Stimulated activated naive CD8-positive, alpha-beta T cell treated with anti-CD3 and anti-CD28 coated beads, Interleukin-15, amount 100 ng/mL, for 72 hours (primary cell): ENCODE measurements around the gene NEK11.

Experiments used
- ATAC-seq: fragments of 150-1000 bp; cut with Tn5 transposase; 2 replicates; pipeline ENCODE4 v1.10.0; 2021; ENCODE audit warnings: mild to moderate bottlenecking, moderate library complexity
- DNase-seq, 2 donors: peaks; one replicate each; pipeline ENCODE4 v3.0.0; 2021 to 2022
- H3K27ac Mint-ChIP-seq, 2 donors: one replicate each; pipeline ENCODE4 v1.8.0; 2022; ENCODE audit warnings: mild to moderate bottlenecking in 2 of 2, mixed read lengths in 2 of 2, moderate library complexity in 2 of 2
- H3K27me3 Mint-ChIP-seq: one replicate; pipeline ENCODE4 v1.8.0; 2022; ENCODE audit warnings: mixed read lengths
- H3K4me1 Mint-ChIP-seq: one replicate; pipeline ENCODE4 v1.8.0; 2022; ENCODE audit warnings: mild to moderate bottlenecking, mixed read lengths
- H3K4me3 Mint-ChIP-seq, 2 donors: one replicate each; pipeline ENCODE4 v1.8.0; 2022; ENCODE audit warnings: mild to moderate bottlenecking in 2 of 2, mixed read lengths in 2 of 2, moderate library complexity in 1 of 2
- H3K9me3 Mint-ChIP-seq, 2 donors: one replicate each; pipeline ENCODE4 v1.8.0; 2022; ENCODE audit warnings: mixed read lengths in 2 of 2

Gene NEK11

DNA sequence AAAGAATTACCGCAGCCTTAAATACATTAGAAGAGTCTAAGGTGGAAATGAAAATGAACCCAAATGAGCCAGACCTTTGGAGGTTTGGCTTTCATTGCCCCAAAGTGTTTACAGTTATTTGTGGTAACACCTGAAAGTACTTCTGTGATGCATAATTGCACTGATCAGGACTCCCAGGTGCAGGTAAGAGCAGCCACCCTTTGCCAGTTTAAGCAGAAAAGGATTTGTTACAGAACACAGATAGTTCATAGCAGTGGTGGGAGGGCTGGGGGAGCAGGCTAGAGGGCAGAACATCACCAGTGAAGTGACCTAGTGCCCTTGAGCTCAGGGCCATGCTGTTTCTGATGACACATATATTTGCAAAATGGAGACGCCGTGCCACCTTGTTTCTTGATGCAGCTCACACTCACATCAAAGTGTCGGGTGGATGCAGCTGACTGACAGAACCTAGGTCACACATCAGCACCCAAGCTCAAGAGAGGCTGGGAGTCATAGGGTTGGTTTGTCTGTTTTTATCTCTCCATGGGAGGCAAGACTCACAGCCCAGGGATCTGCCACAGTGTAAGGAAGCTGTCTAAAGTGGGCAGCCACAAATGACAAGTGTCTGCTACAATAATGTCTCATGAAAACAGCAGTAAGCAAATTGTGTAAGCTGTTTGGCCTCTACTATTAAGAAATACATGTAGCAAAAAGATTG lies 49.1 kb downstream of the NEK11 start:
- ATAC-seq (no peak), DNase-seq (no peak)
- H3K27ac Mint-ChIP-seq: no peak overlapping the region
- H3K4me3 Mint-ChIP-seq: no peak overlapping the region
- no peaks in the 10 kb centered on the region for H3K9me3 Mint-ChIP-seq
- no peaks in the 10 kb centered on the region for H3K4me1 Mint-ChIP-seq
- no peaks in the 10 kb centered on the region for H3K27me3 Mint-ChIP-seq

DNA sequence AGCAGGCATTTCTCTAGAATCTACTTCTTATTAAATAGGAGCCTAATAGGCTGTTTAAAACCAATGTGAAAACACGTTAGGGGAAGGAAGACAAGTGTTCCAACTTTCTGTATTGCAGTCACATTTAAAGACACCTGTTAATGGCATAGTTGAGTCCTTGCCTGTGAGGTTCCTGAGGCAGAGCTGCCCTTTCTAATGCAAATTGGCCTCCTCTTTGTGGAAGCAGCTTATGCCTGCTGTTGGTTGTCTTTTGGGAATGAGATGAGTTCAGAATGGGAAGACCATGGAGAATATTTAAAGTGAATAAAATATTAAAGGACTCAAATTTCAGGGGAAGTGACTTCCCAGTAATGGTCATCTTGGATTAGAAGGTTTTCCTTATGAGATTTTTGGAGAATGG lies 51.2 kb downstream of the NEK11 start:
- no peak for ATAC-seq
- Mint-ChIP-seq H3K9me3 (no peaks in the 10 kb centered on the region), H3K4me1 (no peaks in the 10 kb centered on the region), H3K27ac (peak overlapping the region in 1 of 2 donors; percentile 22), H3K4me3 (no peak overlapping the region), H3K27me3 (no peaks in the 10 kb centered on the region)
- no peak for DNase-seq

DNA sequence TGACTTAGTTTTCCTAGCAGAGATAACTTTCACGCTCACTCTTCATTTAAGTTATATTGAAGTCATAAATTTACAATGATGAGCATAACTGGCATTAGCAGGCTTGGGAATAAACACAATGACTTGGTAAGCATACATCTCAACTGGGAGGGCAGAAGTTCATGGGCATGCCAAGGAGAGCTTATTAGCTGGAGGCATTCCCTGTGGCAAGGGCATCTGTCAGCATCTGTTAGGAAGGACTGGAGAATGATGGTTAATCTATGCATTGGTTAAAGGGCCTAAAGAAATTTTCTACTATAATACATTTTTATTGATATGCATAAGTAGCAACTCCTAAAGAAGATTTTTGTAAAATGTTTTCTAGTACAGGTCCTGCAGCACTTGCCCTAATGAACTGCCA lies 52.4 kb downstream of the NEK11 start:
- H3K9me3 Mint-ChIP-seq: no peaks in the 10 kb centered on the region
- H3K27me3 Mint-ChIP-seq: no peaks in the 10 kb centered on the region
- no peak overlapping the region for H3K27ac Mint-ChIP-seq
- ATAC-seq: no peak
- H3K4me3 Mint-ChIP-seq: no peak overlapping the region
- H3K4me1 Mint-ChIP-seq: no peaks in the 10 kb centered on the region
- DNase-seq: no peak

DNA sequence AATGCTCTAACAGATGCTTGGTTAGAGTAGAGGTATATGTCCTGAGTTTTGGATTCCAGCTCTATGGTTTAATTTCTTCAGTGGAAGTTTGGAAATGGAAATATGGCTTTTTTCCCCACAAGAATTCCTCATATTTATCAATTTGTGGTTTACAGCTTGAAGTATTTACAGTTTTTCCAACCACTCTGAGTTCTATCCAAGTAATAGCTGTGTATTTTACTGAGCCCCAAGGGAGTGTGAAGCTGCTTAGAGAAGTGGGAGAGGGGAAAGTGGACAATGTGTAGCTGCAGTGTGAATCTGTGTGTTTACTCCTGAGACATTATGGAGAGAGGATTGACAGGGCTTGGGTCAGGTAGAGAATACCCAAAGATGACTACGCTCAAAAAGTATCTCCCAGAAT lies 54.5 kb downstream of the NEK11 start:
- H3K4me1 Mint-ChIP-seq: no peaks in the 10 kb centered on the region
- no peak for DNase-seq
- ATAC-seq: no peak
- H3K9me3 Mint-ChIP-seq: no peaks in the 10 kb centered on the region
- H3K4me3 Mint-ChIP-seq: no peak overlapping the region
- no peak overlapping the region for H3K27ac Mint-ChIP-seq
- H3K27me3 Mint-ChIP-seq: no peaks in the 10 kb centered on the region

DNA sequence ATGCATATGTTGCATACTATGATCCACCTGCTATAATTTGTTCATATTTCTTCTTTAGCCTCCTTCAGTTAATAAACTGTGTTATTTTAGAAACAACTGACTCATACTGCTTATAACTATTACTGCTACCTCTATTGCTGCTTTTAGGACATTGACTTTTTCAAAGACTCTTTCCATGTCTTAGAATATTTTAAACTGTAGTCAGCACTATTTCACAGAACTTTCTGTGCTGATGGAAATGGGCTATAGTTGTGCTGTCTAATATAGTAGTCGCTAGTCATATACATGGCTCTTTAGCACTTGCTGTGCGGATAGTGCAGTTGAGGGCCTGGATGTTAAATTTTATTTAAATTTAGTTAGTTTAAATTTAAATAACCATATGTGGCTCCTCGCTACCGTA lies 55.6 kb downstream of the NEK11 start:
- no peaks in the 10 kb centered on the region for H3K4me1 Mint-ChIP-seq
- DNase-seq (no peak), ATAC-seq (no peak)
- no peak overlapping the region for H3K4me3 Mint-ChIP-seq
- no peaks in the 10 kb centered on the region for H3K9me3 Mint-ChIP-seq
- H3K27ac Mint-ChIP-seq: no peak overlapping the region
- H3K27me3 Mint-ChIP-seq: no peaks in the 10 kb centered on the region

DNA sequence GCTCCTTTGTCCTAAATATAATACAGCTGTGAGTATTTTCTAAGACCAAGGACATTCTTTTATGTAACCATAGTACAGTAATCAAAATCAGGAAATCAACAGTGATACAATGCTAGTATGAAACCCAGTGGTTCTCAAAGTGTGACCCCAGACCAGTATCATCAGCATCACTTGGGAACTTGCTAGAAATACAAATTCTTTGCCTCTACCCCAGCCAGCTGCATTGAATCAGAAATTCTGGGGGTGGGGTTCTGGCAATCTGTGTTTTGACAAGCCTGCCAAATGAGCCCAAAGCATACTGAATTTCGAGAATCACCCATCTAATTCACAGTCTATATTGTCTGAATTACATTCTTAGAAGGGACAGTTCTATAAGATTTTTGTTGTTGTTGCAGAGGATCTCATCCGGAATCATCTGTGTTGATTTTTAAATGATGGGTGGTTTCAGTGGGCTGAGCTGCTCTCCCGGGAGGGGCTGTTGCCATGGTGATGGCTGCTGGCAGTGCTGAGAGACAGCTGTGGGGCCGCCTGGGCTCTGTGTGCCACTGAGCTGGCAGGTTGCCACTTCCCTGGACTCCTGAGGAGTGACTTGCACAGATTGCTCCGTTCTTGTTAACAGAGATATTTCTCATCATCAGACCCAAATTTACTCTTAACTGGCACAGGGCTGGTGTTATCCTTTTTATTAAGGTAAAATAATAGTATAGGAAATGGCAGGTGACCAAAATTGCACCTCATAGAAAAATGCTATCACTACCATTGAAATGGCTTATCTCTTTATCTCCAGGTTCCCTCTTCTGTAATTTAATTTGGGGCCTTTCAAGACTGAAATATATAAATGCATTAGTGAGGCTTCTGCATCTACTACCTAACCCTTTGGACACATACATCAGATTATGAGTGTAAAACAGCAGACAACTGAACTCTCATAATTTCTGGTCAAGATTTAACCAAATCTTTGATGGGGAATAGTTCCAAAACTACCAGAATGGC lies 56.5 kb downstream of the NEK11 start:
- H3K4me3 Mint-ChIP-seq: no peak overlapping the region
- DNase-seq: no peak
- H3K9me3 Mint-ChIP-seq: no peaks in the 10 kb centered on the region
- ATAC-seq: no peak
- H3K4me1 Mint-ChIP-seq: no peaks in the 10 kb centered on the region
- H3K27me3 Mint-ChIP-seq: no peaks in the 10 kb centered on the region
- H3K27ac Mint-ChIP-seq: no peak overlapping the region

DNA sequence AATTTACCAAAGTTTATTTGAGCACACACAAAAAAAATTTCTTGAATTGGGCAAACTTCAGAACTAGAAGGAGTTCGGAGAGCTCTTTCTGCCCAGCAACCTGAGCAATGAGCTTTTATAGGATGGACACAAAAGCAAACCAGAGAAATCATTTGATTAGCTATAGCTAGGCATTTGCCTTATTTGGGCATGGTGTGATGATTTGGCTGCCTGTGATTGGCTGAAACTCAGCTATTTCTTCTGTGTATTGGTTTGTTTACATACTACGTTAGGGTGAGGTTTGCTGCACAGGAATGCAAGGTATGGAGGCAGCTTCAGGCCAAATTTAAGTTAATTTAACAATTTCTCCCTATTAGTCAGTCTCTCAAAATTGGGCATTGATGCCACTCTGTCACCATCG lies 65.1 kb downstream of the NEK11 start:
- DNase-seq (no peak), ATAC-seq (no peak)
- peaks cover 5% of the 10 kb centered on the region for H3K4me1 Mint-ChIP-seq
- no peaks in the 10 kb centered on the region for H3K27me3 Mint-ChIP-seq
- H3K27ac Mint-ChIP-seq: no peak overlapping the region
- H3K9me3 Mint-ChIP-seq: no peaks in the 10 kb centered on the region
- H3K4me3 Mint-ChIP-seq: no peak overlapping the region

DNA sequence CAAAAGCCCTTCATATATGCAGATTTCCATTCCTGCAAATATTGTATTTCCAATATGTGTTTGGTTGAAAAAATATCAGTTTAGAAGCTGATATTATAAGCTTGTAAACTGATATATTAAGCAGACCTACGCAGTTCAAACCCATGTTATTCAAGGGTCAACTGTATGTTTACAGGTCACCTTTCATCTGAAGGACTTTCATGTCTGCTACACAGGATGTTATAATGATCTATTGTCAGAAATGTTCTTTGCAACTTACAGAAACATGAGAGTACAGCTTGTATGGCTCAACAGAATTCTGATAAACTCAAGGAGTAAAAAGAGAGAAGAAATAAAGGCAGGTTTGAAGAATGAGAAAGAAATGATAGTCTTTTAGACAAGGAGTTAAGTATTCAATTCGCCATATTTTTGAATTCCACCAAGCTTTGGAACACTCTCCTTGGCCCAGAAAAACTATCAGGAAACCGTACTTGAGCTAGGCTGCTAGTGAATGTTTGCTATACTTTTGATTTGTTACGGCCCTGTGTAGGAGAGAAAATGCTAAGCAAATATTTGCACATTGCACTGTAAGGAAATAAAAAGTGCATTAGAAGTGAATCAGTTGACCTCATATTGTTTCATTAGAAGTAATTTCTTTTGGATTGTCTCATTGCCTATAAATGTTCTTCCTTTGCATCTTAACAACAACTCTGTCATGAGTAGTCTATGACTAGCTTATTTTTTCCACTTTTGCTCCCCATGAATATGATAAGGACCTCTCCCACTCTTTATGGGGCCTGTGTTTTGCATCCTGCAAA lies 81.2 kb downstream of the NEK11 start:
- H3K4me1 Mint-ChIP-seq: no peaks in the 10 kb centered on the region
- H3K27ac Mint-ChIP-seq: no peak overlapping the region
- DNase-seq (no peak), ATAC-seq (no peak)
- no peaks in the 10 kb centered on the region for H3K27me3 Mint-ChIP-seq
- peaks cover 8 to 12% of the 10 kb centered on the region in 2 donors for H3K9me3 Mint-ChIP-seq
- H3K4me3 Mint-ChIP-seq: no peak overlapping the region

DNA sequence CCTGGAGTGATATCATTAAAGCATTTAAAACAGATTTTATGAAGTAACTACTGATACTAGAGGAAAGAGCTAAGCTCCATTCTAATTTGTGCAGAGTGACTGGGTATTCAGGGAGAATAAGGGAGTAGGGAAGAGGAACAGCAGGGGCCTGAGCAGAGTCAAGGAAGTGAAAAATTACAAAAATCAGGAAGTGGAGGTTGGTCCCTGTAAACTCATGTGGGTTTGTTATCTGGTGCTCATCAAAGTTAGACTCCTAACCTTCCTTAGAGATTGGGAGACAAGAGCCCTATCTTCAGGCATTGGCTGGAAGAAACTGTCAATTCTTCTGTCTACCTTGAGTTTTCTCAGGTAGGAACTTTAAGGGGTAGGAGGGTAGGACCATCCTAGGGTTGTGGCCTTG lies 82.5 kb downstream of the NEK11 start:
- Mint-ChIP-seq H3K27me3 (no peaks in the 10 kb centered on the region), H3K9me3 (no peaks in the 10 kb centered on the region), H3K27ac (no peak overlapping the region), H3K4me1 (no peaks in the 10 kb centered on the region), H3K4me3 (no peak overlapping the region)
- DNase-seq: no peak
- ATAC-seq: no peak

DNA sequence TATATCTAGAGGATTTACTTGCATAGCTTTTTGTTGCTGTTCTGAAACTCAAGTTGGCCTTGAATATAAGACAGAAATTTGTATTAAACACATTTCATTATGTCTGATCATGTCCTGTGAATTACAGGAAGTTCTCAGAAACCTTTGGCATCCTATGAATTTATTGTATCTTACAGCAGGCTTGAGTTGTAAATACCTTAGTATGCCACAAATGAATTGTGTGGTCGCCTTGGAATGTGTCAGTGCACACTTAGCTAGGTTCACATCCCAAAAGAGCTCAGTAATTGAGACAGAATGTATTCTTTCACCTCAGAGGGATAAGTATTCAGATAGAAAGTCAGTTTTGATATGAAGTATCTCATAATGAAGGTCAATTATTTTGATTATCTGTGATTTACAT lies 83.4 kb downstream of the NEK11 start:
- ATAC-seq (no peak), DNase-seq (no peak)
- no peaks in the 10 kb centered on the region for H3K4me1 Mint-ChIP-seq
- H3K27ac Mint-ChIP-seq: no peak overlapping the region
- no peak overlapping the region for H3K4me3 Mint-ChIP-seq
- no peaks in the 10 kb centered on the region for H3K27me3 Mint-ChIP-seq
- H3K9me3 Mint-ChIP-seq: no peaks in the 10 kb centered on the region

DNA sequence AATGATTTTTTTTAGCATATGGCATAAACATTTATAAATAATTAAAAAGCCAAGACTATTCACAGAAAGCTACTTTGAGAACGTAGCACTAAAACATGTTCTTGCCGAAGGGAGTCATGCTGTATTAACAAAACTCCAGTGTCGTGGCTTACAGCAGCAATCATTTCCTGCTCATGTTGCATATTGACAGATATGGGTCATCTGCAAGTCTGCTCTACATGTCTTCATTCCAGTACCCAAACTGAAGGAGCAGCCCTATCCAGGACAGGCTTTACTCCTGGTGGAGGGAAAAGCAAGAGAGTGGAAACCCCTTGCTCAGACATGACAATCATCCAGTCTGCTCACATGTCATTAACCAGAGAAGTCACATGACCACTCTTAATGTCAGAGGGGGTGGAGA lies 87.6 kb downstream of the NEK11 start:
- Mint-ChIP-seq H3K27ac (no peak overlapping the region), H3K27me3 (no peaks in the 10 kb centered on the region)
- ATAC-seq: no peak

DNA sequence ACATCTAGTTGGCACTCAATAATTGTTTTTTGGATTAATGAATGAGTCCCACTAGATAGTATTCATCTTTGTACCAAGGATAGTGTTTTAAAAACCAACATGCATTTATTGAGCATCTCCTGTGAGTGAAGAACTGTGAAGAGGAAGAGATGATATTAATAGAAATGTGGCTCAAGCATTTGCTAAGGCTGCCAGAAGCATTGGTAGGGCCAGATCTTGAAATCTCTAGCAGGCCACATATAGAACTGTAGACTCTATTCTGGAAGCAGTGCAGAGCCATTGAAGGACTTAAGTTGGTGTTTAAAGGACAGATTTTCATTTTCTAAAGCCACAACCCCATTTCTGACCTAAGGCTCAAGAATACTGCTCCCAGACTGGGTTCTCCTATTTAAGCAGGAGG lies 99.0 kb downstream of the NEK11 start:
- Mint-ChIP-seq H3K9me3 (peaks cover 11 to 31% of the 10 kb centered on the region in 2 donors), H3K27ac (no peak overlapping the region), H3K4me1 (no peaks in the 10 kb centered on the region), H3K4me3 (no peak overlapping the region), H3K27me3 (no peaks in the 10 kb centered on the region)
- DNase-seq: no peak
- no peak for ATAC-seq

More for the DNA sequence above, 87.6 kb downstream of the NEK11 start:
- Mint-ChIP-seq H3K9me3 (peaks cover 5 to 10% of the 10 kb centered on the region in 2 donors), H3K4me1 (no peaks in the 10 kb centered on the region), H3K4me3 (no peak overlapping the region)
- DNase-seq: no peak

DNA sequence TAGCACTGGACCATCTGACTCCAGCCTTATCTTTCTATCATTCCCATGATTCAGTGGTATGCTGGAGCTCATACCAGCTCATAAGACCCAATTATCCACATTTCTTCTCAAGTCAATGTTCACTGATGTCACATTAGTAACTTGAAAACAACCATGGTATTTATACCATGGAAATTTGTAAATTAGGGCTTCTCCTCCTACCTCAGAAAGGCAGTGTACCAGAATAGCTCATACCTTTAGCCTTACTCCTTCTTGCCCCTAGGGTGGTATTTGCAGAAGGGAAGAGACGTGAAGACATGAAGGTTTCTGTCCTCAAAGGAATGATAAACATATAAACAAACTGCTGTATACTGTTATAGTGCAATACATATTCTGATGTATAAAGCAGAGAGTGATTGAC lies 114.2 kb downstream of the NEK11 start:
- H3K27ac Mint-ChIP-seq: no peak overlapping the region
- no peaks in the 10 kb centered on the region for H3K4me1 Mint-ChIP-seq
- no peak overlapping the region for H3K4me3 Mint-ChIP-seq
- H3K27me3 Mint-ChIP-seq: no peaks in the 10 kb centered on the region
- ATAC-seq (no peak), DNase-seq (no peak)
- H3K9me3 Mint-ChIP-seq: peaks cover 0 to 19% of the 10 kb centered on the region in 2 donors

DNA sequence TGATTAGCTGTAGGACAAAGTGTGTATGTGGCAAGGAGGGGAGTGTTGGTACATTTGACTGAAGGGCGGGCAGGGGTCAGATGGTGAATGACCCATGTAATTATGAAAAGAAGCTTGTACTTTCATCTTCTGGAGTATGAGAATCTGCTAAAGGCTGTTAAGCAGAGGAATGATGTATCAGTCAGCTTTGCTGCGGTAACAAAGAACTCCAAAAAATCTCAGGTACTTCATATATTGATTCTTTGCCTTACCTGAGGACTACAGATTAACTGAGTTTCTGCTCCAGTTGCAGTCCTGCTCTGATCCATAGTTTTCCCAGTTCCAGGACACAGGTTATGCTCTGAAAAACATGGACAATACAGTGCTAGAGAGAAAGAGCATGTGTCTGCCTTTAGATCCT lies 115.1 kb downstream of the NEK11 start:
- Mint-ChIP-seq H3K9me3 (peaks cover 0 to 19% of the 10 kb centered on the region in 2 donors), H3K4me1 (no peaks in the 10 kb centered on the region), H3K27me3 (no peaks in the 10 kb centered on the region), H3K27ac (no peak overlapping the region), H3K4me3 (no peak overlapping the region)
- ATAC-seq (no peak), DNase-seq (no peak)

DNA sequence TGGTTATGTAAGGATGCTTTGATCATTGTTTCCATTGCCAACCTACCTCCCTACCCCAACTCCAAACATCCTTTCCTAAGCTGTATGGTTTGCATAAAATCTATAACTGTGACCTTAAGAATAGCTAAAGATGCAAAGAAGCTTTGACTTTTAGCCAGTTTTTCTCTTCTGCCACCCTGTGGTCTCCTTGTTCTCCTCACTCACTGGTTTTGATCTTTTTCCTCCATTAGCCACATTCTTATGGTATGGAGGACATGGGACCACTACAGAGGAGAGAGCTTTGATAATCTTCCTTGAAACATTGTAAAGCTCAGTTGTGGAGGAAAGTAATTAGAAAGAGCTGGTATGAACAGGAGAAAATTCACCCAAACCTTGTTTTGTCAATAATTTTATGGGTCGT lies 115.9 kb downstream of the NEK11 start:
- ATAC-seq (no peak), DNase-seq (no peak)
- Mint-ChIP-seq H3K4me3 (no peak overlapping the region), H3K27ac (no peak overlapping the region), H3K9me3 (peaks cover 0 to 19% of the 10 kb centered on the region in 2 donors), H3K27me3 (no peaks in the 10 kb centered on the region), H3K4me1 (no peaks in the 10 kb centered on the region)

DNA sequence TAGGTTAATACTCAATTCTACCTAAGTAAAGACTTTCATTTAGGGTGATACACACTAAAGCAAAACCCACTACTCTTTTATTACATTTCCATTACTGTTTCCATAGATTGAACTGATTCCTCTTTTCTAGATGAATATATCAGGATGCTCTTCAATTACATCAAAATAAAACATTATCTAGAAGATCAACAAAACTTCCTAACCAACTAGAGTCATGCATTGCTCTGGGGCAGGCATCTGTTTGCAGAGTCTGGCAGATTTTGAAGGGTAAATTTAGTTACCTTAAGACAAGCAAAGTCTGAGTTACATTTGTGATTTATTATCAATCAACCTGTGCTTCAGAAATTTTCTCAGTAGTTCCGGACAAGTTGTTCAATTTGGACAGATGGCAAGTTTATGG lies 117.1 kb downstream of the NEK11 start:
- Mint-ChIP-seq H3K27me3 (no peaks in the 10 kb centered on the region), H3K27ac (no peak overlapping the region), H3K4me1 (no peaks in the 10 kb centered on the region), H3K9me3 (peaks cover 0 to 19% of the 10 kb centered on the region in 2 donors), H3K4me3 (no peak overlapping the region)
- DNase-seq: no peak
- ATAC-seq: no peak
